RPMI8226 (cell line): Measurements from ENCODE around the gene ANXA4.

Source experiments
- DNase-seq: peaks from one replicate; pipeline ENCODE4 v3.0.0-alpha.2; 2015

The ANXA4 gene

GRCh38 chr2:69741575-69742321 is at the start of gene ANXA4:
Gene ANXA4 (plus strand): TSS chr2:69742134. CDS start chr2:69781566, 39,432 bp downstream.
- peak; percentile 61 for DNase-seq

DNA sequence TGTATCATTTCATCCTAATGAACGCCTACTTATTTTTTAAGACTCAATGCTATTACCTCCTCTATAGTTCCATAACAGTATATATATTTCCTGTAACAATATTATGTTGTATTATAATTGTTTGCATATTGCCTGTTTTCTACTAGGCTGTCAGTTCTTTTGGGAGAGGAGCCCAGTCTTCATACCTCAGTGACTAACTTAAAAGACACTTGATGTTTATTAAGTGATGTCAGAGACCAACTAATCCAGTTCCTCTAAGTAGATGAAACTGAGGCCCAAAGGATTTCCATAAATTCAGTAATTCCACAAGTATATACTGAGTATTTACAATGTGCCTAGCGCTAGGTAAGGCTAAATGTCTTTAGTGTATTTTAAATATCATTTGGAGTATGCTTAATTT is 49.5 kb upstream of the ANXA4 start:
- no peak for DNase-seq

- no peak for DNase-seq
These were observed 48.7 kb upstream of the ANXA4 start for GRCh38 chr2:69693059-69693774.

DNA sequence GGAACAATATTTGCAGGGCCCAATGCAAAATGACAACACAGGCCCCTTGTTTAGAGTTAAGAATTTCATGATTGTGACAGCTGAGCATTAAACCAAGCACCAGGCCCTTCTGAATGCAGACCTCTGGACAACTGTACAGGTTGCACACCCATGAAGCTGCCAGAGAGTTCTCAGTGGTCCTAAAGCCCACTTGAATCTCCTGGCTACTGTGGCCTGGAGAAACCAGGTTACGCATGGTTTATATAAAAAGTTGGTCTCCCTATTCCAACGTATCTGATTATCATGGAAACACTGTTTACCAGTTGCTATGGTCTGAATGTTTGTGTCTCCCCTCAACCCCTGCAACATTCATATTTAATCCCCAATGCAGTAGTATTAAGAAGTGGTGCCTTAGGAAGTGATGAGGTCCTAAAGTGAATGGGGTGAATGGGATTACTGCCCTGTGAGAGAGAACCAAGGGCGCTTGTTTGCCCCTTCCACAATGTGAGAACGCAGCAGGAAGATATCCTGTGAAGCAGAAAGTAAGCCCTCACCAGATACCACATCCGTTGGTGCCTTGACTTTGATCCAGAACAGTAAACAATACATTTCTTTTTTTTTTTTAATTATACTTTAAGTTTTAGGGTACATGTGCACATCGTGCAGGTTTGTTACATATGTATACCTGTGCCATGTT is 48.0 kb upstream of the ANXA4 start:
- no peak for DNase-seq

- DNase-seq = no peak
These were observed 46.8 kb upstream of the ANXA4 start for GRCh38 chr2:69694894-69695849.

DNA sequence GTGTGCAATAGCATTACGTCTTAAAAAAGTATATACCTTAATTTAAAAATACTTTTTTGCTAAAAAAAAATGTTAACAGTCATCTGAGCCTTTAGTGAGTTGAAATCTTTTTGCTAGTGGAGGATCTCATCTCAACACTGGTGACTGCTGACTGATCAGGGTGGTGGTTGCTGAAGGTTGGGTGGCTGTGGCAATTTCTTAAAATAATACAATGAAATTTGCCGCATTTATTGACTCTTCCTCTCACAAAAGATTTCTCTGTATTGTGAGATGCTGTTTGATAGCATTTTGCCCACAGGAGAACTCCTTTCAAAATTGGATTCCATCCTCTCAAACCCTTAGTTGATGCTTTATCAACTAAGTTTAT is 46.1 kb upstream of the ANXA4 start:
- no peak for DNase-seq

DNA sequence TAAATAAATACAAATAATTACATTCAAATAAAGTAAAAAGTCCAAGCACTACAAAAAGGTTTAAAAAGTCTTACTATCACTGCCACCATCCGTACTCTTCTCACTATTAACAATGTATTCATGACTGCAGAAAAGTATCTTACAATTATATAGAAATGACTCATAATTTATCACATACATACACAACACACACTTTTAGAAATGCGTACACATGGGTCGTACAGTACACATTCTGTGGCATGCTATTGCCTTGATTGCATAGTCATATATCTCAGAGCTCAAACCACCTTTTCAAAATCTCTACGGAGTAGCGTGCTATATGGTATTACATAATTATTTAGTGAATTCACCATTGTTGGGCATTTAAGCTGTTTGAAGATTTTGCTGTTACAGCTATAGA is 41.6 kb upstream of the ANXA4 start:
- no peak for DNase-seq

DNA sequence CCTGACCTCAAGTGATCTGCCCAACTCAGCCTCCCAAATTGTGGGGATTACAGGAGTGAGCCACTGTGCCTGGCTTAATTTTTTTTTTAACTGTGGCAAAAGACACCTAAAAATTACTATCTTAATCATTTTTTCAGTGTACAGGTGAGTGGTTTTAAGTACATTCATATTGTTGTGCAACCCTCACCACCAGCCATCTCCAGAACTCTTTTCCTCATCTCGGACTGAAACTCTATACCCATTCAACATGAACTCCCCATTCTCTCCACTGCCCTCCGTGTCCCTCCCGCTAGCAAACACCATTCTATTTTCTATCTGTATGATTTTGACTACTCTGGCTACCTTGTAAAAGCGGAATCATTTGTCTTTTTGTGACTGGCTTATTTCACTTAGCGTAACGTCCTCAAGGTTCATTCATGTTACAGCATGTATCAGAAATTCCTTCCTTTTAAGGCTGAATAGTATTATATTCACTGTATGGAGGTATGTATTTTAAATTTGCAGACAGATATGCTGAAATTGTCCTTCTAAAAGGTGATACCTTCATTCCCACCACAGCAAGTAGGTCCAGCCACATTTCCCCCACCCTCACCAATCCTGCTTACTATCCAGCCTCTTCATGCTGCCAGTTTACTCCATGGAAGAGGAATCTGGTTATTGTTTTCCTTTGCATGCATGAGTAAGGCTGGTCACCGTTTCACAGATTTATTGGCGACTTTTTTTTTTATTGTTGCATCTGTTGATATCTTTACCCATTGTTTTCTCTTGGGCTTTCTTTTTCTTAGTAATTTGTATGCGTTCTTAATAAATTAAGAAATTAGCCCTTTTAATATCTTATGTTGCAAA is 40.6 kb upstream of the ANXA4 start:
- no peak for DNase-seq

GRCh38 chr2:69703189-69703588 is 38.7 kb upstream of the ANXA4 start:
- DNase-seq = no peak

GRCh38 chr2:69704446-69704845 is 37.5 kb upstream of the ANXA4 start:
- no peak for DNase-seq

- no peak for DNase-seq
These were observed 32.6 kb upstream of the ANXA4 start for GRCh38 chr2:69709290-69709689.

- no peak for DNase-seq
These were observed 30.0 kb upstream of the ANXA4 start for GRCh38 chr2:69711971-69712370.

- DNase-seq = no peak
These were observed 27.9 kb upstream of the ANXA4 start for GRCh38 chr2:69714024-69714423.

- DNase-seq = peak; percentile 81
These were observed 27.3 kb upstream of the ANXA4 start for GRCh38 chr2:69714539-69715220.

DNA sequence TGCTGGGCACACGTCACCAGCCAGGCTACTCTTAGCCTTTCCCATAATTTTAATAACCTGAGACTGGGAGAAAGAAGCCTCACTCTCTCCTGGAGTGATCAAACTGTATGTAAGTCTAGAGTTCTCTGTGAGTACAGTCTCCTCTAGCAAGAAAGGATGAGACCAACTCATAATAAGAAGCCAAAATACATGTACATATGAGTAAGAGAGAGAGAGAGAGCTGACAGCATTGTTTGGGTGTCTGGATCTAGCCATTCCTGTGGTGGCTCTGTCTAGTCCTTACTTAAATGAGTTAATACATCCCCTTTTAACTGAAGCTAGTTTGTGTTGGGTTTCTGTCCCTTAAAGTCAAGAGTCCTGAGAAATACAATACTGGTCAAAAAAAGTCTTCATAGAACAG is 26.0 kb upstream of the ANXA4 start:
- DNase-seq = no peak

DNA sequence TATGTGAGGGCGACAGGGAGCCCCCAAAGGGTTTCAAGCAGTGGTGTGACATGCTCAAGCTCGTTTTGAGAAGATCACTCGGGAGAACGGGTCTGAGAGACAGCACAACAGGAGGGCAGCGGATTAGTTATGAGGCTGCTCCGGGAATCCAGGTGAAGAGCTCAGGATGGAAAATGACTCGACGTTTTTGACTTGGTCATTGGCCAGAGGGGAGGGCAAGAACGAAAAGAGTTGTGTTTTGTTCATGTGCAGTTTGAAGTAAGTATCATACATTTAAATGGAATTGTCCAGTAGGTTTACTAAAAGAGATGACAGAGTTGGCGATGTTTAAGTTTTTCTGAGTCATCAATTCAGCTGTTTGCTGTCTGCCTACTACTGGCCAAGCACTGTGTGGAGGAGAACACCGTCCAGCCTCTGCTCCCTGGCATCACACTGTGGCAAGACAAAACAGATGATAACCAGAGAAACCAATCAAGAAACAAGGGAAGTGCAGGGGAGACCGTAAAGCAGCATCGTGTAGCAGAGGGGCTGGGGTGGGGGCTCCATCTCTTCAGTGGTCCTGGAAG is 25.3 kb upstream of the ANXA4 start:
- DNase-seq = no peak

GRCh38 chr2:69717186-69717585 is 24.7 kb upstream of the ANXA4 start:
- no peak for DNase-seq

DNA sequence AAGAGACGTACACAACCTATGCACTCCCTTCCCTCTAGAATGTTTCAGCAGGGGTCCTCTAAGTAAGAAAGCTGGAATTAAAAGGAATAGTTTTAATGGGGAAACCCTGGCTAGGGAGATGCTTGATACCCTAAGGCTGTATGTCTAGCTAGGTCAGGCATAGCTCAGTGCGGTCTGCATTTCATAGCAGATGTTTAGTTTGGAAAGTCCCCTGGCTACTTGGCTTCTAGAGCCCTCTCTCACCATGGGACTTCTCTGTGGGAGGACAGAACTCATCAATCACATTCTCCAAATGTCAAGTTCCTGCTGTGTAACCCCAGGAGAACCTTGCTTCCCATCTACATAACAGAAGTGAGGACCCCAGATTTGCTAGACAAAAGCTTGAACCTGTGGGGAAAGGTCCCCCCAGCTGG is 24.1 kb upstream of the ANXA4 start:
- DNase-seq = no peak

GRCh38 chr2:69718338-69718965 is 23.5 kb upstream of the ANXA4 start:
- DNase-seq = no peak

- DNase-seq = peak; percentile 32
These were observed 21.5 kb upstream of the ANXA4 start for GRCh38 chr2:69720404-69720803.
